GM12878 (cell line): Measurements from ENCODE around the gene C11orf91. TPM values are rescaled to one million over a fixed set of nuclear protein-coding genes. Genes with fewer than 3 reads are reported as not detected.

ENCODE experiments used
- ATAC-seq: fragments of 200-7000 bp; cut with Tn5 transposase; 3 replicates; pipeline ENCODE4 v1.9.1; 2020; ENCODE audit warnings: mild to moderate bottlenecking, moderate library complexity
- BruUV-seq: library from RNA; stranded (reverse); fragments of 400-500 nt; replicated peaks from 2 replicates; lab custom pipeline; 2021; lab: Mats Ljungman, UMichigan
- CTCF ChIA-PET: fragments of 300-600 bp; sonication (Branson Sonifier 250); formaldehyde crosslinking; extraction: SDS; loops from one replicate; lab custom pipeline; 2021; ENCODE audit warnings: inconsistent platforms; lab: Yijun Ruan, JAX
- POLR2A ChIA-PET: fragments of 350-600 bp; formaldehyde crosslinking; extraction: SDS; loops from one replicate; lab custom pipeline; 2021; ENCODE audit warnings: inconsistent platforms; lab: Charles Lee
- RAD21 ChIA-PET: fragments of 300-600 bp; sonication (Branson Sonifier 250); formaldehyde crosslinking; loops from one replicate; lab custom pipeline; 2023; ENCODE audit warnings: antibody characterized with exemption; ENCODE audit not compliant: unreplicated experiment; lab: Charles Lee
- SMC1A ChIA-PET: fragments of 300-600 bp; sonication (Branson Sonifier 250); formaldehyde crosslinking; loops from one replicate; lab custom pipeline; 2023; ENCODE audit not compliant: unreplicated experiment, uncharacterized antibody; lab: Charles Lee
- DNase-seq: peaks from one replicate; pipeline ENCODE4 v3.0.0-alpha.2; 2011; ENCODE audit warnings: low read depth, low spot score
- FAIRE-seq: peaks from 3 replicates; lab custom pipeline; 2011; peaks lifted over from hg19 to GRCh38; lab: Jason Lieb, UNC
- H2AFZ ChIP-seq: 2 replicates; pipeline ENCODE4 v1.6.0; 2011; ENCODE audit warnings: low read depth, low read length, control low read depth; ENCODE audit not compliant: control insufficient read depth
- H3K27ac ChIP-seq: 2 replicates; pipeline ENCODE4 v1.5.1; 2011; ENCODE audit warnings: control low read depth; ENCODE audit not compliant: control insufficient read depth, insufficient read depth
- H3K27me3 ChIP-seq, 2 experiments: replicated peaks in 1 of 2; 2 replicates each; pipeline versions ENCODE4 v1.6.0 to v1.6.1; 2011; ENCODE audit warnings: low read length in 1 of 2; ENCODE audit not compliant: control insufficient read depth in 2 of 2, insufficient read depth in 2 of 2
- H3K36me3 ChIP-seq, 2 experiments: 2 replicates each; pipeline ENCODE4 v1.5.1; 2011; ENCODE audit warnings: low read length in 1 of 2; ENCODE audit not compliant: control insufficient read depth in 2 of 2, insufficient read depth in 2 of 2
- H3K4me1 ChIP-seq: 2 replicates; pipeline ENCODE4 v1.6.1; 2011; ENCODE audit warnings: mild to moderate bottlenecking, low read length, moderate library complexity, mixed read lengths; ENCODE audit not compliant: control insufficient read depth, insufficient read depth
- H3K4me2 ChIP-seq: 2 replicates; pipeline ENCODE4 v1.6.0; 2011; ENCODE audit warnings: control low read depth; ENCODE audit not compliant: control insufficient read depth, insufficient read depth
- H3K4me3 ChIP-seq: fragments of 200-600 bp; sonication (generic); 2 replicates; pipeline ENCODE4 v1.5.1; 2016
- H3K79me2 ChIP-seq: 2 replicates; pipeline ENCODE4 v1.6.0; 2011; ENCODE audit warnings: low read length; ENCODE audit not compliant: control insufficient read depth, insufficient read depth
- H3K9ac ChIP-seq: 2 replicates; pipeline ENCODE4 v1.8.0; 2011; ENCODE audit warnings: low read length, control low read depth, mixed read lengths; ENCODE audit not compliant: control insufficient read depth, insufficient read depth
- H3K9me3 ChIP-seq: replicated peaks from 3 replicates; pipeline ENCODE4 v1.5.1; 2011; ENCODE audit warnings: mild to moderate bottlenecking, low read length; ENCODE audit not compliant: control insufficient read depth, insufficient read depth
- H4K20me1 ChIP-seq: 2 replicates; pipeline ENCODE4 v1.6.0; 2011; ENCODE audit not compliant: control insufficient read depth, insufficient read depth
- ATF2 ChIP-seq: IDR thresholded peaks from 2 replicates; pipeline ENCODE4 v1.6.1; 2012; ENCODE audit warnings: low read length, inconsistent platforms
- BACH1 ChIP-seq: fragments of 450-650 bp; IDR thresholded peaks from 2 replicates; pipeline ENCODE4 v1.6.1; 2017; ENCODE audit warnings: mild to moderate bottlenecking, borderline replicate concordance
- BMI1 ChIP-seq: fragments of 450-650 bp; IDR thresholded peaks from 2 replicates; pipeline ENCODE4 v1.6.1; 2016; ENCODE audit warnings: mild to moderate bottlenecking, moderate library complexity, borderline replicate concordance
- CREM ChIP-seq: IDR thresholded peaks from 2 replicates; pipeline ENCODE4 v1.6.1; 2014; ENCODE audit warnings: antibody characterized with exemption, low read depth
- HDAC2 ChIP-seq: fragments of 200-600 bp; sonication (generic); IDR thresholded peaks from 2 replicates; pipeline ENCODE4 v1.6.1; 2017
- HDGF ChIP-seq: fragments of 450-650 bp; IDR thresholded peaks from 2 replicates; pipeline ENCODE4 v1.6.1; 2016; ENCODE audit warnings: antibody characterized with exemption
- IRF4 ChIP-seq: IDR thresholded peaks from 2 replicates; pipeline ENCODE4 v1.6.1; 2011; ENCODE audit warnings: low read depth, low read length
- KLF5 ChIP-seq: fragments of 450-650 bp; IDR thresholded peaks from 2 replicates; pipeline ENCODE4 v1.6.1; 2014; ENCODE audit warnings: mild to moderate bottlenecking; ENCODE audit not compliant: partially characterized antibody
- MAX ChIP-seq: IDR thresholded peaks from 2 replicates; pipeline ENCODE4 v1.6.1; 2012; ENCODE audit warnings: low read depth, low read length, improper control_type of control experiment
- SIN3A ChIP-seq: IDR thresholded peaks from 2 replicates; pipeline ENCODE4 v1.6.1; 2012; ENCODE audit warnings: low read depth, low read length, improper control_type of control experiment
- USF2 ChIP-seq: IDR thresholded peaks from 2 replicates; pipeline ENCODE4 v1.6.1; 2011; ENCODE audit warnings: low read depth, low read length, improper control_type of control experiment, borderline replicate concordance
- ZBTB4 ChIP-seq: fragments of 450-650 bp; formaldehyde crosslinking; IDR thresholded peaks from 2 replicates; pipeline ENCODE4 v1.4.0; 2022; ENCODE audit warnings: mild to moderate bottlenecking, moderate library complexity
- ZNF592 ChIP-seq: fragments of 450-650 bp; IDR thresholded peaks from 2 replicates; pipeline ENCODE4 v1.6.1; 2017; ENCODE audit warnings: mild to moderate bottlenecking, moderate library complexity
- WGBS: methylation state at CpG from one replicate; pipeline ENCODE4 v1.1.6; 2016; ENCODE audit warnings: low lambda C conversion rate; ENCODE audit not compliant: insufficient replicate concordance, insufficient coverage; ENCODE audit errors: missing lambda C conversion rate; 5-methylcytosine and 5-hydroxymethylcytosine counted together
- in situ Hi-C: fragments of 300-500 bp; cut with MboI; formaldehyde crosslinking; loops from 9 replicates; pipeline ENCODE4 v1.14.3; 2018; ENCODE audit warnings: mixed read lengths
- intact Hi-C: fragments of 100-400 bp; cut with micrococcal nuclease; formaldehyde crosslinking; loops from one replicate; pipeline ENCODE4 v1.14.2; 2022; ENCODE audit not compliant: unreplicated experiment
- polyA plus RNA-seq, 11 experiments: library from polyadenylated mRNA; depleted of rRNA in 4 of 11; unstranded in 6 of 11; stranded (reverse) in 5 of 11; fragments of >200 nt; fragmentation: Nextera tagmentation in 4 of 11; fragmentation: Illumina TruSeq in 1 of 11; extraction: Ambion mirVana in 4 of 11; extraction: Trizol in 1 of 11; gene quantifications; 1 replicate in 1 of 11; 2 replicates in 10 of 11; pipeline versions ENCODE4 v1.2.1 to v1.2.3, GENCODE V29; 2011 to 2016; ENCODE audit warnings: inconsistent platforms in 2 of 11, missing spikeins in 2 of 11, low read depth in 1 of 11
- total RNA-seq, 4 experiments: library from RNA; depleted of rRNA in 3 of 4; stranded (reverse); fragments of >200 nt in 3 of 4; fragmentation: Illumina TruSeq in 1 of 4; extraction: Trizol in 1 of 4; gene quantifications; 2 replicates each; pipeline versions ENCODE4 v1.2.1 to v1.2.3, GENCODE V29; 2013 to 2021

The C11orf91 gene
- total and polyA plus RNA-seq, 10 of the 15 experiments (the other 5 are each of a cell fraction or from before 2014, with no cell fraction given) = not detected

GRCh38 chr11:33709466-33709865, 8.8 kb upstream of the C11orf91 start (continued):
- TF ChIP-seq ATF2 (no peak), CREM (no peak)

GRCh38 chr11:33708985-33709384, 8.4 kb upstream of the C11orf91 start:
- Histone ChIP-seq H3K9me3 (no peaks in the 10 kb centered on the region), H3K4me3 (no peak overlapping the region), H3K4me1 (0 out of 2 replicates have a peak, but pooled peaks cover 4% of the 10 kb centered on the region), H2AFZ (no peak overlapping the region), H4K20me1 (no peaks in the 10 kb centered on the region), H3K4me2 (no peak overlapping the region), H3K36me3 (peaks cover 13 to 23% of the 10 kb centered on the region in 2 experiments), H3K9ac (no peak overlapping the region), H3K27ac (no peak overlapping the region), H3K79me2 (no peaks in the 10 kb centered on the region), H3K27me3 (no peaks in the 10 kb centered on the region)
- intact Hi-C loops (no loop called here), in situ Hi-C loops (no loop called here)
- 92% methylated on average over 1 of the region's 1 CpG for WGBS
- no peak for DNase-seq
- CTCF ChIA-PET = interaction anchor here (0.7 to 7.1 kb wide), 3 partner anchors 13 to 52 kb away, joined by 4 to 35 read pairs (median 6); no protein-coding TSS in a partner anchor
- no TSS peak for BruUV-seq
- SMC1A ChIA-PET = interaction anchor here (0.6 to 1.3 kb wide), 3 partner anchors 11 to 343 kb away, joined by 3 read pairs; no protein-coding TSS in a partner anchor
- POLR2A ChIA-PET = no interaction called here
- ATAC-seq = no peak
- RAD21 ChIA-PET = interaction anchor here (0.6 to 1.5 kb wide), 2 partner anchors 33 to 82 kb away, joined by 3 to 8 read pairs; no protein-coding TSS in a partner anchor
- FAIRE-seq = no peak
- TF ChIP-seq BMI1 (no peak), HDGF (no peak), ZBTB4 (CRISPR knock-in tag) (no peak), MAX (no peak), BACH1 (no peak), IRF4 (no peak), SIN3A (no peak), USF2 (no peak), ZNF592 (no peak), HDAC2 (no peak), KLF5 (no peak)
